ENCODE measurements around the gene RNF224.

DNA sequence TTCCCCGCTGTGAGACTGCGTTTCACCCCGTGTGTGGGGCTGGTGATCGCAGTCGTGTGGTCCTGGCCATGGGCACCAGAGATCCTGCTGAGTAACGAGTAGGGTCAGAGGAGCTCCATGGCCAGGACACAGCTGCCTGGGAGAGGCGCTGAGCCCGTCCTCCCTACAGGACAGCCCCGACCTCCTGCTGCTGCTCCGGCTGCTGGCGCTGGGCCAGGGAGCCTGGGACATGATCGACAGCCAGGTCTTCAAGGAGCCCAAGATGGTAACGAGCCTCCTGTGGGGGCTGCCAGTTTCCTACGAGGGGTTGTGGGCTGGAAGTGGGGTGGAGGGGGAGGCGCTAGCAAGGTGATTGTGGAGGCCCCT, 38.8 kb downstream of the RNF224 start:
- TF ChIP-seq, protein P1, sequence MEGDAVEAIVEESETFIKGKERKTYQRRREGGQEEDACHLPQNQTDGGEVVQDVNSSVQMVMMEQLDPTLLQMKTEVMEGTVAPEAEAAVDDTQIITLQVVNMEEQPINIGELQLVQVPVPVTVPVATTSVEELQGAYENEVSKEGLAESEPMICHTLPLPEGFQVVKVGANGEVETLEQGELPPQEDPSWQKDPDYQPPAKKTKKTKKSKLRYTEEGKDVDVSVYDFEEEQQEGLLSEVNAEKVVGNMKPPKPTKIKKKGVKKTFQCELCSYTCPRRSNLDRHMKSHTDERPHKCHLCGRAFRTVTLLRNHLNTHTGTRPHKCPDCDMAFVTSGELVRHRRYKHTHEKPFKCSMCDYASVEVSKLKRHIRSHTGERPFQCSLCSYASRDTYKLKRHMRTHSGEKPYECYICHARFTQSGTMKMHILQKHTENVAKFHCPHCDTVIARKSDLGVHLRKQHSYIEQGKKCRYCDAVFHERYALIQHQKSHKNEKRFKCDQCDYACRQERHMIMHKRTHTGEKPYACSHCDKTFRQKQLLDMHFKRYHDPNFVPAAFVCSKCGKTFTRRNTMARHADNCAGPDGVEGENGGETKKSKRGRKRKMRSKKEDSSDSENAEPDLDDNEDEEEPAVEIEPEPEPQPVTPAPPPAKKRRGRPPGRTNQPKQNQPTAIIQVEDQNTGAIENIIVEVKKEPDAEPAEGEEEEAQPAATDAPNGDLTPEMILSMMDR (IDR thresholded peaks at IDR 0.05; ENCODE audit: low read depth, low read length): no peak
- TF ChIP-seq EZH2phosphoT487 (IDR thresholded peaks at IDR 0.05; ENCODE audit: low read depth): no peak

Measured in OCI-LY3 (cell line).